GM18511 (cell line): Measurements from ENCODE around the gene STKLD1.
"Not testable (repeated sequence)": the region's sequence is repeated elsewhere in the genome, so short reads cannot be mapped to it uniquely, and the experiment has no call there.

Experiments used
- ATAC-seq: cut with Tn5 transposase; IDR thresholded peaks from one replicate; pipeline ENCODE4 v1.9.1; 2021; ENCODE audit warnings: mild to moderate bottlenecking, moderate library complexity; ENCODE audit not compliant: unreplicated experiment

Gene STKLD1

DNA sequence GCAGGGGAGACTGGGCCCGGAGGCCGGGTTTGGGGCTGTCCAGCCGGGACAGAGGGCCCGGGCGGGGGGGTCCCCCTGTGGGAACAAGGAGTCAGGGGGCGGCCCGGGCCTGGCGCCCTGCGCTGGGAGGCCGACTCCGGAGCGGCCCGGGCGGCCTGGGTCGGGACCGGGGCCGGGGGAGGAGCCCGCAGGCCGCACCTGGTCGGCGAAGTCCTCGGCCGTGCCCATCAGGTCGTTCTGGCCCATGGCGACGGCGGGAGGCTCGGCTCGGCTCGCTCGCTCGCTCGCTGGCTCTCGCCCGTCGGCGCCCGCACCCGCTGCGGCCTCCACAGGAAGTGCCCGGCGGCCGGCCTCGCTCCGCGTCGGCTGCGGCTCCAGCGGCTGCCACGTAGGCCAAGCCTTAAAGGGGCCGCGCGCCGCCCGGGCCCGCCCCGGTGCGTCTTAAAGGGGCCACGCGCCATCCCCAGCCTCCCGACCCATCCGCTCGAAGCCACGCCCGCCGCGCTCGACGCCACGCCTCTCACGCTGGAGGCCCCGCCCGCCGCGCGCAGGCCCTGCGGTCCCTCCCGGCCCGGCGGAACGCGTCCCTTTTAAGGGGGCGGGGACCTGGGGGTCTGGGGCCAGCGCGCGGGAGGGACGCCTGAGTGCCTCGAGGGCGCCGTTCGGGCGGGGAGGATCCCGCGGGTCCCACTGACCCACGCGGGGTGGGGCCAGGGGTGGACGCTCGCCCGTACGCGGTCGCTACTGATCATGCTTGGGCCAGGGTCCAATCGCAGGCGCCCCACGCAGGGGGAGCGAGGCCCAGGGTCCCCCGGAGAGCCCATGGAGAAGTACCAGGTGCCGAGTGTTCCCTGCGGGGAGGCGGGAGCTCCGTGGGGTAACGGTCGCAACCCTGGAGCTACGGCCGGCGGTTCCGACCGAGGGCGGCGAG is at the start of gene STKLD1, which contains the start of gene SURF4:
STKLD1 (plus strand) TSS at position 643 of the 931 bp plus-strand sequence; CDS start at position 751, 108 bp downstream.
SURF4 (minus strand) TSS at position 337 of the 931 bp plus-strand sequence; CDS start at position 246, 91 bp downstream.
- peak; percentile 88 for ATAC-seq

DNA sequence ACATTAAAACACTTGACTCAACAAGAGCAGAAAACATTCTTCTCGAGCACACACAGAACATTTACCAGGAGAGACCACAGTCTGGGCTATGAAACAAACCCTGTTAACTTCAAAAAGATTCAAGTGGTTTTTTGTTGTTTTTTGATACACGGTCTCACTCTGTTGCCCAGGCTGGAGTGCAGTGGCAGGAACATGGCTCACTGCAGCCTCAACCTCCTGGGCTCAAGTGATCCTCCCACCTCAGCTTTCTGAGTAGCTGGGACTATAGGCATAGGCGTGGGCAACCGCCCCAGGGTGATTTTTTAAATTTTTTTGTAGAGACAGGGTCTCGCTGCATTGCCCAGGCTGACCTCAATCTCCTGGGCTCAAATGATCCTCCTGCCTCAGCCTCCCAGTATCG is 49.1 kb upstream of the STKLD1 start:
- not testable (repeated sequence) for ATAC-seq

DNA sequence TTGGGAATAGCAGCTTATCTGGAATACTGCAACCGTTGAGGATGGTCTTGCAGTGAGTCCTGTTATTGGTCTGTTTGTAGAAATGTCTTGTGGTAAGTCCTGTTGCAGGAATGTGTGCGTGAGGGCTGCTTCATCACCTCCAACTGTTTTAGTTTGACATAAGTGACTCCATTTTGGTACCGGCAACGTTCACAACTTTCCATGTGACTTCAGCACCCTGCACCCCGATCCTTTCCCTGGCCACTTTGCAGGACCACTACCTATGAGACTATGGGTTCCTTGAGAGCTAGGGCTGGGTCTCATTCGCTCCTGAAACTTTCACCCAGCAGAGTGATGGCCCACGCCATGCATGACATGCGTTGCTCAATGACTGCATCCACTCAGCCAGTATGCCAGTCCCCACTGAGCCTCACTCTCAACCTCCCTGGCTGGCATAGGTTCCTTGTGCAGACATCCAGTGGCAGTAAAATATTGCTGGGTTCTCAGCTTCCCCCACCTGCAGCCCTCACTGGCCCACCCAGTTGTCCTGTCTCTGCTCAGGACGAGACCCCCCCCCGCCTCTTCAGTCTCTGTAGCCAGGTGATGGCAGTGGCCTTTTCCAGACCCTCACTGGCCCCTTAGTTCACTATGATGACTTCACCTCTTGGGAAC is 48.2 kb upstream of the STKLD1 start:
- no peak for ATAC-seq

DNA sequence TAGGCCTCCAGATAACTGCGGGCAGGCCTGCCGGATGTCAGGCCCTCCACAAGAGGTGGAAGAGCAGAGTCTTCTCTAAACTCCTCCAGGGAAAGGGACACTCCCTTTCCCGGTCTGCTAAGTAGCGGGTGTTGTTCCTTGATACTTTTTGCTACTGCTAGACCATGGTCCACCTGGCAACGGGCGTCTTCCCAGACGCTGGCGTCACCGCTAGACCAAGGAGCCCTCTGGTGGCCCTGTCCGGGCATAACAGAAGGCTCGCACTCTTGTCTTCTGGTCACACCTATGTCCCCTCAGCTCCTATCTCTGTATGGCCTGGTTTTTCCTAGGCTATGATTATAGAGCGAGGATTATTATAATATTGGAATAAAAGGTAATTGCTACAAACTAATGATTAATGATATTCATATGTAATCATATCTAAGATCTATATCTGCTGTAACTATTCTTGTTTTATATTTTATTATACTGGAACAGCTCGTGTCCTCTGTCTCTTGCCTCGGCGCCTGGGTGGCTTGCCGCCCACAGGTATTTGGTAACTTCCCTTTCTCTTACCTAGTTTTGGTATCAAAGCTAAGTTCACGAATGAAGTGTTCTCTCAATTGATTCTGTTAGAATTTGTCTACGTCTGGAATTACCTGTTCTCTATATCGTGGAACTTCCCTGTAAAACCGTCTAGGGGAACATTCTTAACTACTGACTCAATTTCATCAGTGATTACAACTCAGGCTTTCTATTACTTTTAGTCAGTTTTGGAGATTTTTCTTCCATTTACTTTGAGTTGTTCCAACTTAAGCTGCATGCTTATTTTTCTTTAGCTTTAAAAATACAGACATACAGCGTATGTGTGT is 46.6 kb upstream of the STKLD1 start:
- ATAC-seq, result not testable (repeated sequence)

DNA sequence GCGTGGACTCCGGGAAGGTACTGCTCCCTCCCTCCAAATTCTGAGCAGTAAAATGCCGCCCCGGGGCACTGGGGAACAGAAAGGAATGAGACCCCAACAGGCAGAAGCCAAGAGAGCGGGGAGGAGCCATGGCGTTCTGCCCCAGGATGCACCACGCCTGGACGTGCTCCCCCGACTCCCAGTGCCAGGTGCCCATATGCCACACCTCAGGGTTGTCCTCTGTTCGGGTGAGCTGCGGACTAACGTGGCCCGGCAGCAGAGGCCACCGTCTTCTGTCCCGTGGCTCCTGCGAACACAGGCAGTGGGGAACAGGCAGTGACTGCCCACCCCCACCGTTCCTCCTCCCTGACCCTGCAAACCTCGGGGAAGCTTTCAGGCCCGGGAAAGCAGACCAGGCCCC is 44.9 kb upstream of the STKLD1 start:
- ATAC-seq, result no peak

DNA sequence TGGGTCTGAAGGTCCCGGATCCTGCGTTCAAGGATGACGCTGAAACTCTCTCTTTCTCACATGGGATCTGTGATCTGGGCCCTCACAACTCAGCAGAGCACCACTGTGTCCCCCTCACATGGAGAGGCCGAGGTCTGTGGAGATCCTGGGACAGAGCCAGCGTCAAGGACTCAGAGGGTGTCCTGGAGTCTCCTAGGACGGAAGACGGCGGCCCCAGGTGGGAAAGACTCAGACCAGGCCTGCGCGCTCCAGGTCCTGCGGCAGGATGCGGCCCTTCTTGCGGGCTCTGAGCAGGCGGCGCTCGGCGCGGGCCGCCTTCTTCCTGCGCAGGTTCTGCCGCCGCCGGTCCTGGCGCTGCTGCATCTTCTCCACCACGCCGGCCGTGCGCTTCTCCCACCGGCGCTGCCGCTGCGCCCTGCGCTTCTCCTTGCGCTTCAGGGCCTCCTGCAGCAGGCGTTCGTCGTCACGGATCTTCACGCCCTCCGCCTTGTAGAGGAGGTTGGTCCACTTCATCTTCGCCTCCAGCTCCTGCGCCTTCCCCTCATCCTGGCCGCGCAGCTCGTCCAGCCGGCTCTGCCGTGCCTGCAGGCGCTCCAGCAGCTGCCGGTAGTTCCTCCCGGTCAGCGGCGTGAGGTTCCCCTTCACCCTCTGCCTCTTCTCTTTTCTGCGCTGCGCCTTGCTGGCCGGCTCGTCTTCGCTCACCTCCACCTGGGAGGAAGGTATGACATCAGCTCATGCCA is 44.4 kb upstream of the STKLD1 start:
- no peak for ATAC-seq

DNA sequence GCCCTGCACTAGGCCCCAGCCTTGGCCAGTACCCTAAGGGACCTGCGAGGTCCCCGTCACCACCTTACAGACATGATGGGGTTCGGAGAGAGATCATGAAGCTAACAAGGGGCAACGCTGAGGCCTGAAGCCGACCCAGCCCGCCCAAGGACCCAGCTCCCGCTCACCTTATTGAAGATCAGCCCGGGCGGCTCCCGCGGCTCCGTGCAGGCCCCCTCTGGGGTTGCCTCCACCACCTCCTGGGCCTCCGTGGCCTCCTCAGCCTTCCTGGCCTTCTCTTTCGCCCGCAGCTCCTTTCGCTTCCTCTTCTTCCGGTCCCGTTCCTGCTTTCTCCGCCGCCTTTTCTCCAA is 43.8 kb upstream of the STKLD1 start:
- ATAC-seq, result no peak

DNA sequence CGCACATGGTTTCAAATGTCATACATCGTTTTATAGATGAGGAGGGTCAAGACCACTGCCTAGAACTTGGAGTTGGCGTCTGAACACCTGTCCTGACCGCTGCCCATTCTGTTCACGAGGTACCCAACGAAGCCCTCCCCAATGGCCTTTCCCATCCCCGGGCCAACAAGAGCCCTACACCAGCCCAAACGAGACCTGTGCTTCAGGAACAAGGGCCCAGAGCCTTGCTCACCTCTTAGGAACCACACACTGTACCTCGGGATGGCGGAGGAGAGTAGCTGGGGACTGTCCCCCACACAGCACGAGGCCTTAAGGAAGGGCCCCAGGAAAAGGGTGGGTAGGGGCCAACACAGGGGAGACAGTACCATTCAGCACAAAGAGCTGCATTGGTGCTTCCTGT is 43.2 kb upstream of the STKLD1 start:
- ATAC-seq, result no peak

DNA sequence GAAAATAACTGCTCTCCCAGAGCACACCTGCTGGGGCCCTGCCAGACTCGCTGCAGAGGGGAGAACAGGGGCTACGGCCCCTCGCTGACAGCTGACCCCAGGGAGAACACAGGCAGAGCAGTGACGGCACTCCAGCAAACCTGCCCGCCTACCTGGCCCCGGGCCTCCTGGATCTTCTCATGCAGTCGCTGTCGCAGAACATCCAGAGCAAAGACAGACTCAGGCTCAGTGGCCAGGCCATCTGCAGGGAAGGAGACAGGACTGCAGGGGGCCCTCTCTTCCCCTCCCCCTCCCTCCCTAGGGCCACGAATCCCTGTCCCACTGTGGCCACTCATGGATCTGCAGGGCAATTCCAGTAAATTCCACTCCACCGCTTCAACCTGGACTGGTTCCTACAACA is 42.6 kb upstream of the STKLD1 start:
- no peak for ATAC-seq

DNA sequence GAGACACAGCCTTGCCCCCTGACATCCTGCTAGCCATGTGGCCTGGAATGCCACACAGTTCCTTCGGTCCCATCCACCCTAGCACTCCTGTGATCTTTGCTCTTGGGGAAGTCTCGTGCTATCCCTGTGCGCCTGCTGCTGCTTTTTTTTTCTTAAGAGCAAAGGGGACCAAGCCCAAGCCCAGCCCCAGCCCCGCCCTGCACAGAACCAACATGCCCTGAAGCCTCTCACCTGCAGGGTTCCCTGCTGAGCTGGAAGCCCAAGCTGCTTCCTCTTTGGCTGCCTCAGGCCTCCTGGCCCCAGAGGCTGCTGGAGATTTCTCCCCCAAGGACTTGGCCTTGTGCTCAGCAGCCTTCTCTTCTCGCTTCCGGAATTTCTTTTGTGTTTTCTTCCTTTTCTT is 42.0 kb upstream of the STKLD1 start:
- no peak for ATAC-seq

DNA sequence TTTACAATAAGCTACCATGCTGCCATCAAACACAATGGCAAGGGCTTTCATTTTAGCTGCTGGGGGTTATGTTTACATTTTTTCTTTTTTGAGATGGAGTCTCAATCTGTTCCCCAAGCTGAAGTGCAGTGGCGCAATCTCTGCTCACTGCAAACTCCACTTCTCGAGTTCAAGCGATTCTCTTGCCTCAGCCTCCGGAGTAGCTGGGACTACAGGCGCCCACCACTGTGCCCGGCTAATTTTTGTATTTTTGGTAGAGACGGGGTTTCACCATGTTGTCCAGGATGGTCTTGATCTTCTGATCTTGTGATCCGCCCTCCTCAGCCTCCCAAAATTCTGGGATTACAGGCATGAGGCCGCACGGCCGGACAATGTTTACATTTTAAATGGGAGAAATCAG is 41.3 kb upstream of the STKLD1 start:
- ATAC-seq, result not testable (repeated sequence)

DNA sequence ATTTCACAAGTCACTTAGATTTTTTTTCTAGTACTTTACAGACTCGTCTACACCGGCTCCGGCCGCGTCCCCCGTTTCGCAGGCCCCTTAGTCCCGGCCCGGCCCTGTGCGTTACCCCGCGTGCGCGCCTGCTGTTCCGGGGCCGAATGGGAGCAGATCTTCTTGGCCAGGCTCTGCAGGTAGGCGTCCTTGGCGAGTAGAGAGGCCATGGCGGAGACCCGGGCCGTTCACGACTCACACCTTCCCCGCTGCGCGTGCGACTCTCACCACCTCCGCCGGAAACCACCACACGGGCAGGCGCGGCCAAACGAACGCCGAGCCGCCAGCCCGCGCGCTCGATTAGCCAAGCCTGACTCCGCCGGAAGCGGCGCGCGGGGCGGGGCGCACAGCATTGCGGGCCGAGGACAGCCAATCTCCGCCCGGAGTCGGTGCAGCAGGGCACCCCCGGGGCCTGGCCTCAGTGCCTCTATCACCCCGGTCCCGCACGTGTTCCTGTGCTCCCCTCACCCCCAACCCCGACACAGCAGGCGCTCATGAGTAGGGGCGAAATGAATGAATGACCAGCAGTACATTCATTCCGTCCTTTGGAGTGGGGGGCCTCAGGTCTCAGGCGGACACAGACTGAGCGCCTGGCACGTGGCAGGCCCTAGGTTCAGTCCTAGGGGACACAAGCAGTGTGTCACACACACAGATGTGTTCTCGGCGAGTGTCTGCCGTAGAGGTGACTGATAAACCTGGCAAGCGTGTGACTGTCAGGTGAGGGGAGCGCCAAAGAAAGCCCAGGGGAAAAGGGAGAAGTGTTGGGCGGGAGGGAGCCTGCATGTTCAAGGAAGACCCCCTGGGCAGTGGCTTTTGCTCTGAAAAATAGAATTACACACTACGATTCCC is 40.0 kb upstream of the STKLD1 start, which contains the start of gene SURF6:
SURF6 (minus strand) TSS at position 265 of the 888 bp plus-strand sequence; CDS start at position 209, 56 bp downstream.
- peak; percentile 91 for ATAC-seq

DNA sequence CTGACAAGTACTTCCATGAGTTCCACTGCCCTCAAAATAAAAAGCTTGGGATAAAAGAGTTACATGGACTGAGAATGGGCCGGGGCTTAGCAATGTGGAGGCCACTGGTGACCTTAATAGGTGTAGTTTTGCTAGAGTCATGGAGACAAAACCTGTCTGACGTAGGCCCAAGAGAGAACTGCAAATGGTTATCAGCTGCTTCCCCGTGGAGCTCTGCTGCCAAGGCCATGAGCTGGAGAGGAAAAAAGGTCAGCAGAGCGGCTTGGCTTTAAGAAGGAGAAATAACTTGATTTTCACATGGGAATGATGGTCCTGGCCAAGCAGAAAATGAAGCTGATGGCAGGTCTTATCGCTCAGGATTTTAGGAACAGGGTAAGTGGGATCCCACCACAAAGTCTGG is 36.5 kb upstream of the STKLD1 start:
- ATAC-seq, result no peak

DNA sequence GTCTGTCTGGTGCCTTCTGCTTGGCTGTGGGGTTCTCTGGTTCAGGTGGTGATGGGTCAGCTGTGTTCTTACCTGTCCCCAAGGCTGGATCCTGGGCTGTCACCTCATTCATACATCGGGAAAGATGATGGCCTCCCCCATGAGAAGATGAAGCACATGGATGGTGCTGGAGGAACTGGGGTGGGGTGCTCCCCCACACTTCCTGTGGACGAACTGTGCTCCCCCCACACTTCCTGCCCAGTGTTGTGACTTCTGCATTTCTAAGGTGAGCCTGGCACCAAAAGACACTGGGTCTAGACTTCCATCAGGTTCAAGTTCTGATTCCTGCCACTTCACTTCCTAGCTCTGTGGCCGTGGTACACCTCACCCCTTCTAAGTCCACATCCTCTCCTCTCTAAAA is 35.9 kb upstream of the STKLD1 start:
- ATAC-seq, result no peak

DNA sequence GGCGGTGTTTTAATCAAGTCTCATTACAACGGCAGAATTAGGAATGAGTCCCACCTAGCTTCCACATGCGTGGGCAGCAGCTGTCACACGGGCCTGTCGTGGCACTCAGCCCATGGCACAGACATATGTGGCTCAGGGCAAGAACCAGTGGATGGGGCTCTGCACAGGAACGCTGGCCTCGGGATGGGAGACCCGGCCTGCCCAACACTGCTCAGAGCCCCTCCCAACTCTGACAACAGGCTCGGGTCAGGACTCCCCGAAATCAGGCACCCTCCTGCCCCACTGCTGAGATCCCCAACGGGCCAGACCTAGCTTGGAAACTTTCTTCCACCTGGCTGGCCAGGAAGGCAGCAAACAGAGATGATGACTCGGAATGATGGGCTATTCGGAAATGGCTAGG is 35.2 kb upstream of the STKLD1 start:
- no peak for ATAC-seq

DNA sequence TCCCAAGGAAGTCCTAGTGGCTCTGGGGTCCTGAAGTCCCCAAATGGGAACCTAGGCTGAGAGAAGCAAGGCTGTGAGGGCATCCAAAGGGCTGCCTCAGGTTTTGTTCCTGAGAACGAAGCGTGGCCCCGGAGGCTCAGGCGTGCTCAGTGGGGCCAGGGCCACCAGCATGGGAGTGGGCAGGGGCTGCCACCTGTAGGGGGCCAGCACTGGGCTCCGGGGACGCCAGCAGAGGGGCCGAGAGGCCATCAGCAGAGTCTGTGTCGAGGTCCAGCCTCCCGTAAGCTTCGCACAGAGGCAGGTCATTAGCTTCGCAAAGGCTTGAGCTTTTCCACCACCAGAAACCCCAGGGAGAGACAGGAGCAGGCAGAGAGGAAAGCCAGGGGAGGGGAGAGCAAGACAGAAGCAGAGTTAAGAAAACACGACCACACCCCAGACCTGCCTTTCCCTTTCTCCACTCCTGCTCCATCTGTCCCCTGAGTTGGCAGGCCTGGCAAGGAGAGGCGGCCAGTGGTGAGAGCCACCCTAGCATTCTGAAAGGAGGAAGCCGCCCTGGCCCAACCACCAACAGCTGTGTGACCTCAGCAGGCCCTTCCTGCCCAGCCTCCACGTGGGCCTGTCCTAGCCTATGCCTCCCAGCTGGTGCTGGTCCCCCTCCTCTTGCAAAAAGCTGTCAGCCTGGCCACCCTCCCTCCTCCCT is 34.6 kb upstream of the STKLD1 start:
- ATAC-seq, result no peak

DNA sequence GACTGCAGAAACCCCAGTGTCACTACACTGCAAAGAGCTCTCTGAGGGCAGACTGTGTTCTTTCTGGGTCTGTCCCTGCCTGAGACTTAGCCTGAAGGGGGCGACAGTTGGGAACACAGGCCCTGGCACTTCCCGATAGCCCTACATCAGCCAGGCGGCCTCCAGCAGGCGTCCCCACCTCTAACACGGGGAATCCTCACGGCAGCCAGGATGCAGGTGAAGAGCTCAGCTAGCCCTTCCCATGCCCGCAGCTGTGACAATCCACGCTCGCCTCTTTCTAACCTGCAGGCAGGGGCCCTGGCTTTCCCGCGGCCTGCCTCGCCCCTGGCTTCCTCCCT is 34.1 kb upstream of the STKLD1 start:
- ATAC-seq, result no peak

DNA sequence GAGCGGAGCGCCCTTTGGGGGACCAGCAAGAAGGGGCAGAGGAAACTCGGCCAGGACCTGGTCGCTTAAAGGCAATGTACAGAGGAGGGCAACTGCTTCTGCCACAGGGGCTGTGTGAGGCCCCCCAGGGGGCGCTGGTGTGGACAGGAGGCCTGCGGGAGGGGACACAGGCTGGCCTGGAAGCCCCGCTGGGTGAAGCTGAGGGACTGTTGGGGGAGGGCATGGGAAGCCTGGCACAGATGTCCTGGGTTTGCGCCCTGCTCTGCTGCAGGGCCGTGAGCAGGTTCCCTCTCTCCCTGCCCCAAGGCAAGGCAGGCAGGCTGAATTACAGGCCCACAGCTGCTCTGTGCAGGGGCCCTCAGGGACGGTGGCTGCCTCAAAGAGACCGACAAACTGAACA is 33.6 kb upstream of the STKLD1 start:
- no peak for ATAC-seq

DNA sequence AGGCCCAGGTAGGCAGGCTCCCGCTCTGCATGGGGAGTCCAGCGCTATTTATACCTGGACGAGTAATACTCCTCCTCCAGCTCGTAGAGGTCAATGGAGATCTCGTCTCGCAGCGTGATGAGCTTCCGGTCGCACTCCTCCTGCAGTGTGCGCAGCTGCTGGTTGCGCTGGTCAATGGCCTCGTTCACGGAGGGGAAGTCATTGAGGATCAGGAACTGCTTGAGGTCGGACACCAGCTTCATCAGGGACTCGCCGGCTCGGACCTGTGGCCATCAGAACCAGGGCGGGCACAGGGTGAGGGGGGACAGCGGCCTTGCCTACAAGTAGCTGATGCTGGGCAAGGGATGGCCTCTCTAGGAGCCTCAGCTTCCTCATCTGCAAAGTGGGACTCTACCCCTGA is 32.1 kb upstream of the STKLD1 start:
- ATAC-seq, result no peak
